B cell (primary cell): ENCODE results near the gene RAB24. TPM values are rescaled to one million over a fixed set of nuclear protein-coding genes. Genes with fewer than 3 reads are reported as not detected.

ENCODE experiments used
- ATAC-seq: fragments of 200-7000 bp; cut with Tn5 transposase; one replicate; pipeline ENCODE4 v1.10.0; 2021; ENCODE audit warnings: low read depth, mild to moderate bottlenecking, moderate number of reproducible peaks, moderate library complexity
- CTCF ChIA-PET: fragments of 350-600 bp; sonication (Branson Sonifier 250); formaldehyde crosslinking; loops from one replicate; lab custom pipeline; 2021; ENCODE audit warnings: antibody characterized with exemption, inconsistent platforms; lab: Charles Lee
- POLR2A ChIA-PET: fragments of 350-600 bp; sonication (Branson Sonifier 250); formaldehyde crosslinking; loops from one replicate; lab custom pipeline; 2021; ENCODE audit warnings: antibody characterized with exemption; lab: Charles Lee
- DNase-seq: peaks from one replicate; pipeline ENCODE4 v3.0.0; 2013
- H2AFZ ChIP-seq: 2 replicates; pipeline ENCODE4 v1.6.1; 2012; ENCODE audit warnings: mild to moderate bottlenecking, low read depth, low read length; ENCODE audit not compliant: insufficient read depth, poor library complexity, severe bottlenecking
- H3K27ac ChIP-seq, 2 donors: 1 replicate in 1 of 2; 2 replicates in 1 of 2; pipeline ENCODE4 v1.5.1; 2012 to 2013; ENCODE audit warnings: low read length in 2 of 2, mild to moderate bottlenecking in 2 of 2, moderate library complexity in 1 of 2
- H3K27me3 ChIP-seq, 4 experiments: fragments of 200-600 bp in 1 of 4; sonication (generic) in 1 of 4; replicated peaks in 1 of 4; 1 replicate in 2 of 4; 2 replicates in 2 of 4; pipeline versions ENCODE4 v1.6.1 to v1.7.0; 2013 to 2016; ENCODE audit warnings: low read length in 3 of 4, mild to moderate bottlenecking in 2 of 4, mixed read lengths in 1 of 4, moderate library complexity in 1 of 4; ENCODE audit not compliant: insufficient read depth in 4 of 4, control insufficient read depth in 3 of 4; ENCODE audit errors: control extremely low read depth in 1 of 4
- H3K36me3 ChIP-seq, 2 experiments: replicated peaks in 1 of 2; 1 replicate in 1 of 2; 2 replicates in 1 of 2; pipeline versions ENCODE4 v1.6.1 to v1.7.1; 2013; ENCODE audit warnings: low read length in 1 of 2; ENCODE audit not compliant: insufficient read depth in 2 of 2, control insufficient read depth in 1 of 2; ENCODE audit errors: control extremely low read depth in 1 of 2, extremely low read depth in 1 of 2
- H3K4me1 ChIP-seq, 2 donors: fragments of 200-600 bp in 1 of 2; sonication (generic) in 1 of 2; 1 replicate in 1 of 2; 2 replicates in 1 of 2; pipeline versions ENCODE4 v1.5.1 to v1.6.1; 2013 to 2017; ENCODE audit warnings: low read length in 2 of 2; ENCODE audit not compliant: control insufficient read depth in 2 of 2, insufficient read depth in 2 of 2
- H3K4me2 ChIP-seq: replicated peaks from 2 replicates; pipeline ENCODE3; 2012; ENCODE audit warnings: mild to moderate bottlenecking, low read depth, low read length; ENCODE audit not compliant: poor library complexity, severe bottlenecking
- H3K4me3 ChIP-seq, 5 experiments: fragments of 200-600 bp in 1 of 5; sonication (generic) in 1 of 5; 1 replicate in 3 of 5; 2 replicates in 2 of 5; pipeline versions ENCODE4 v1.5.1 to v1.7.0; 2011 to 2016; ENCODE audit warnings: low read length in 4 of 5, mild to moderate bottlenecking in 4 of 5, low read depth in 2 of 5, control low read depth in 1 of 5, moderate library complexity in 1 of 5; ENCODE audit not compliant: insufficient read depth in 1 of 5; ENCODE audit errors: control extremely low read depth in 1 of 5, extremely low read depth in 1 of 5
- H3K79me2 ChIP-seq: fragments of 200-600 bp; sonication (generic); one replicate; pipeline ENCODE4 v1.6.0; 2016; ENCODE audit warnings: low read length; ENCODE audit not compliant: control insufficient read depth, insufficient read depth
- H3K9ac ChIP-seq: fragments of 200-600 bp; sonication (generic); 2 replicates; pipeline ENCODE4 v1.6.1; 2017; ENCODE audit warnings: mild to moderate bottlenecking, low read length, moderate library complexity
- H3K9me3 ChIP-seq, 3 donors: one replicate each; pipeline versions ENCODE4 v1.6.1 to v1.7.1; 2013; ENCODE audit warnings: low read length in 2 of 3; ENCODE audit not compliant: control insufficient read depth in 2 of 3, insufficient read depth in 1 of 3; ENCODE audit errors: control extremely low read depth in 1 of 3
- H4K20me1 ChIP-seq: 2 replicates; pipeline ENCODE4 v1.6.0; 2012; ENCODE audit warnings: mild to moderate bottlenecking, low read length; ENCODE audit not compliant: insufficient read depth, control insufficient read depth, poor library complexity, severe bottlenecking
- H3K27ac Mint-ChIP-seq: one replicate; pipeline ENCODE4 v1.8.0; 2021; ENCODE audit warnings: mixed read lengths
- H3K27me3 Mint-ChIP-seq: one replicate; pipeline ENCODE4 v1.8.0; 2021; ENCODE audit warnings: mixed read lengths
- H3K4me1 Mint-ChIP-seq: one replicate; pipeline ENCODE4 v1.8.0; 2021; ENCODE audit warnings: mixed read lengths
- H3K4me3 Mint-ChIP-seq: one replicate; pipeline ENCODE4 v1.8.0; 2021; ENCODE audit warnings: mixed read lengths
- H3K9me3 Mint-ChIP-seq: one replicate; pipeline ENCODE4 v1.8.0; 2022; ENCODE audit warnings: mixed read lengths; ENCODE audit not compliant: insufficient read depth
- CTCF ChIP-seq: fragments of 200-600 bp; IDR thresholded peaks from one replicate; pipeline ENCODE4 v1.8.0; 2022; ENCODE audit warnings: antibody characterized with exemption, mild to moderate bottlenecking
- EZH2 ChIP-seq: IDR thresholded peaks from 2 replicates; pipeline ENCODE4 v1.6.1; 2012; ENCODE audit warnings: borderline replicate concordance, low read depth, mild to moderate bottlenecking, moderate library complexity, low read length; ENCODE audit not compliant: insufficient read depth, poor library complexity, severe bottlenecking
- WGBS: methylation state at CpG from one replicate; pipeline ENCODE4 v1.1.5; 2013; ENCODE audit warnings: missing lambda C conversion rate; ENCODE audit not compliant: insufficient coverage; 5-methylcytosine and 5-hydroxymethylcytosine counted together
- intact Hi-C: fragments of 100-400 bp; cut with micrococcal nuclease; formaldehyde crosslinking; loops from one replicate; pipeline ENCODE4 v1.10.0; 2022
- polyA plus RNA-seq: library from polyadenylated mRNA; depleted of rRNA; stranded (reverse); fragments of >200 nt; gene quantifications from 2 replicates; pipeline ENCODE4 v1.2.3, GENCODE V29; 2012
- total RNA-seq, 2 donors: library from RNA; stranded (reverse); fragments of 120-200 nt in 1 of 2; gene quantifications; 1 replicate in 1 of 2; 2 replicates in 1 of 2; pipeline versions ENCODE4 v1.2.3 to v1.2.4, GENCODE V29; 2013 to 2022

The RAB24 gene
- total and polyA plus RNA-seq, 2 donors (not counting 1 experiment from before 2014, with no cell fraction given): 38.3 to 147 TPM

- DNase-seq (peak; percentile 39), ATAC-seq (no peak)
- Histone ChIP-seq H3K27me3 (no peaks in the 10 kb centered on the region), H3K4me3 (peak overlapping the region; percentile 51 to 97 (median 71)), H3K36me3 (peaks cover 2 to 40% of the 10 kb centered on the region in 2 experiments), H3K9ac (peak overlapping the region; percentile 93), H3K4me2 (peak overlapping the region; percentile 87), H3K4me1 (peaks cover 60 to 78% of the 10 kb centered on the region in 2 donors), H2AFZ (peak overlapping the region; percentile 93), H3K27ac (peak overlapping the region; percentile 79 to 81), H4K20me1 (peaks cover 26% of the 10 kb centered on the region), H3K79me2 (peaks cover 41% of the 10 kb centered on the region), H3K9me3 (no peaks in the 10 kb centered on the region)
- H3K4me3 Mint-ChIP-seq: peak overlapping the region; percentile 95
- H3K9me3 Mint-ChIP-seq: no peaks in the 10 kb centered on the region
- peak overlapping the region; percentile 93 for H3K27ac Mint-ChIP-seq
- no peak for TF ChIP-seq CTCF
- no peak for TF ChIP-seq EZH2
- H3K4me1 Mint-ChIP-seq: peaks cover 80% of the 10 kb centered on the region
- POLR2A ChIA-PET: interaction anchor here (0.7 to 1.2 kb wide), 3 partner anchors 7 to 10 kb away, joined by 3 read pairs; no protein-coding TSS in a partner anchor
- H3K27me3 Mint-ChIP-seq: no peaks in the 10 kb centered on the region
- intact Hi-C loops: loop anchor here (5.0 kb wide), 3 partner anchors 190 to 300 kb away; partner anchors contain the start of genes B4GALT7 and DOK3
- WGBS: 35% methylated on average over 22 of the region's 24 CpGs
- CTCF ChIA-PET: interaction anchor here (1.3 to 3.8 kb wide), 4 partner anchors 7 to 152 kb away, joined by 5 to 26 read pairs (median 6); partner anchors contain the start of gene MXD3
Observed at GRCh38 chr5:177302354-177303110, 987 bp downstream of the RAB24 start.
